22Rv1 (cell line): ENCODE results near the gene SLCO3A1.

Source experiments
- CTCF ChIP-seq: fragments of 450-650 bp; IDR thresholded peaks from 2 replicates; pipeline ENCODE4 v1.5.1; 2017; ENCODE audit warnings: mild to moderate bottlenecking
- ZFX ChIP-seq: fragments of 450-650 bp; IDR thresholded peaks from 2 replicates; pipeline ENCODE4 v1.6.1; 2017; ENCODE audit warnings: antibody characterized with exemption, borderline replicate concordance

GRCh38 chr15:91940496-91941381 is 87.2 kb downstream of the SLCO3A1 start:
- TF ChIP-seq CTCF (no peak), ZFX (no peak)
